HCT116 (cell line): Measurements from ENCODE around the gene FHOD3. TPM values are rescaled to one million over a fixed set of nuclear protein-coding genes. Genes with fewer than 3 reads are reported as not detected.
"Not testable (repeated sequence)": the region's sequence is repeated elsewhere in the genome, so short reads cannot be mapped to it uniquely, and the experiment has no call there.

Source experiments
- ATAC-seq: fragments of 200-7000 bp; cut with Tn5 transposase; 2 replicates; pipeline ENCODE4 v1.9.1; 2020; ENCODE audit warnings: mild to moderate bottlenecking, moderate library complexity
- BruUV-seq: library from RNA; stranded (reverse); fragments of 400-500 nt; replicated peaks from 2 replicates; lab custom pipeline; 2021; lab: Mats Ljungman, UMichigan
- CTCF ChIA-PET: fragments of 300-600 bp; sonication (Branson Sonifier 250); formaldehyde crosslinking; loops from one replicate; lab custom pipeline; 2021; ENCODE audit warnings: antibody characterized with exemption; lab: Charles Lee
- POLR2A ChIA-PET: fragments of 300-600, 350-600 bp; sonication (Branson Sonifier 250); formaldehyde crosslinking; loops from one replicate; lab custom pipeline; 2021; ENCODE audit warnings: antibody characterized with exemption; lab: Charles Lee
- RAD21 ChIA-PET, 2 experiments: fragments of 300-600 bp; sonication (Branson Sonifier 250); formaldehyde crosslinking; loops; one replicate each; lab custom pipeline; 2023; ENCODE audit warnings: low total read pairs in 2 of 2; ENCODE audit not compliant: uncharacterized antibody in 2 of 2, unreplicated experiment in 2 of 2, low non-redundant PET in 1 of 2; lab: Charles Lee
- DNase-seq: peaks from one replicate; pipeline ENCODE4 v3.0.0-alpha.2; 2010; ENCODE audit warnings: low read depth, low spot score
- H2AFZ ChIP-seq: fragments of 200-600 bp; shearing (Covaris generic), sonication (generic); 2 replicates; pipeline ENCODE4 v1.6.1; 2017; ENCODE audit warnings: low read depth, mixed run types, mixed read lengths, antibody characterized with exemption, low read length; ENCODE audit not compliant: poor library complexity, severe bottlenecking
- H3K27ac ChIP-seq: 2 replicates; pipeline ENCODE4 v1.5.1; 2012; ENCODE audit warnings: low read depth, low read length
- H3K27me3 ChIP-seq: fragments of 200-600 bp; sonication (generic); 2 replicates; pipeline ENCODE4 v1.6.1; 2016; ENCODE audit warnings: mixed run types, low read length, mixed read lengths; ENCODE audit not compliant: insufficient read depth
- H3K36me3 ChIP-seq, 2 experiments: fragments of 200-500 bp in 1 of 2; fragments of 200-600 bp in 1 of 2; sonication (Bioruptor generic) in 1 of 2; sonication (generic) in 1 of 2; 2 replicates each; pipeline versions ENCODE4 v1.5.1 to v1.6.1; 2014 to 2016; ENCODE audit warnings: low read length in 2 of 2, inconsistent platforms in 1 of 2, mixed read lengths in 1 of 2, mixed run types in 1 of 2; ENCODE audit not compliant: insufficient read depth in 2 of 2, control insufficient read depth in 1 of 2
- H3K4me1 ChIP-seq, 2 experiments: fragments of 200-600 bp in 1 of 2; sonication (generic) in 1 of 2; 2 replicates each; pipeline versions ENCODE4 v1.5.1 to v1.6.1; 2012 to 2017; ENCODE audit warnings: low read length in 2 of 2, inconsistent platforms in 1 of 2, mild to moderate bottlenecking in 1 of 2, mixed read lengths in 1 of 2, mixed run types in 1 of 2, moderate library complexity in 1 of 2; ENCODE audit not compliant: insufficient read depth in 2 of 2, control insufficient read depth in 1 of 2
- H3K4me2 ChIP-seq: fragments of 200-600 bp; sonication (generic); 2 replicates; pipeline ENCODE4 v1.6.1; 2017; ENCODE audit warnings: mixed run types, low read length, mixed read lengths
- H3K4me3 ChIP-seq, 2 experiments: fragments of 200-600 bp in 1 of 2; sonication (generic) in 1 of 2; replicated peaks in 1 of 2; 2 replicates each; pipeline ENCODE4 v1.5.1; 2011 to 2016; ENCODE audit warnings: low read length in 2 of 2, control low read depth in 1 of 2, low read depth in 1 of 2, mild to moderate bottlenecking in 1 of 2, mixed read lengths in 1 of 2, mixed run types in 1 of 2
- H3K79me2 ChIP-seq: fragments of 200-600 bp; sonication (generic); 2 replicates; pipeline ENCODE4 v1.6.1; 2017; ENCODE audit warnings: mild to moderate bottlenecking, mixed run types, low read length, moderate library complexity, mixed read lengths; ENCODE audit not compliant: insufficient read depth
- H3K9ac ChIP-seq: fragments of 200-600 bp; sonication (generic); 2 replicates; pipeline ENCODE4 v1.6.1; 2016; ENCODE audit warnings: low read length, mixed read lengths
- H3K9me2 ChIP-seq: fragments of 200-600 bp; sonication (generic), shearing (Covaris generic); 2 replicates; pipeline ENCODE4 v1.6.1; 2017; ENCODE audit warnings: mixed run types, mild to moderate bottlenecking, moderate library complexity; ENCODE audit not compliant: insufficient read depth
- H3K9me3 ChIP-seq, 2 experiments: fragments of 200-500 bp in 1 of 2; fragments of 200-600 bp in 1 of 2; sonication (Bioruptor generic) in 1 of 2; sonication (generic) in 1 of 2; 2 replicates each; pipeline ENCODE4 v1.6.1; 2014 to 2017; ENCODE audit warnings: low read length in 2 of 2, mixed read lengths in 2 of 2, inconsistent platforms in 1 of 2, low read depth in 1 of 2, mild to moderate bottlenecking in 1 of 2, mixed run types in 1 of 2, moderate library complexity in 1 of 2; ENCODE audit not compliant: control insufficient read depth in 1 of 2, insufficient read depth in 1 of 2
- H4K20me1 ChIP-seq: fragments of 200-600 bp; sonication (generic), shearing (Covaris generic); 2 replicates; pipeline ENCODE4 v1.6.1; 2017; ENCODE audit warnings: mixed run types, mild to moderate bottlenecking, moderate library complexity; ENCODE audit not compliant: insufficient read depth
- ATF3 ChIP-seq: IDR thresholded peaks from 2 replicates; pipeline ENCODE4 v1.6.1; 2012
- CBX3 ChIP-seq: IDR thresholded peaks from 2 replicates; pipeline ENCODE4 v1.6.1; 2012; ENCODE audit warnings: low read depth
- CEBPB ChIP-seq: IDR thresholded peaks from 2 replicates; pipeline ENCODE4 v1.6.1; 2012; ENCODE audit warnings: low read depth
- EGR1 ChIP-seq: IDR thresholded peaks from 2 replicates; pipeline ENCODE4 v1.6.1; 2012; ENCODE audit warnings: low read depth
- ELF1 ChIP-seq: IDR thresholded peaks from 2 replicates; pipeline ENCODE4 v1.6.1; 2012; ENCODE audit warnings: low read depth, borderline replicate concordance
- EZH2phosphoT487 ChIP-seq: fragments of 200-600 bp; IDR thresholded peaks from 2 replicates; pipeline ENCODE4 v1.6.1; 2018; ENCODE audit warnings: antibody characterized with exemption, borderline replicate concordance
- JUND ChIP-seq: IDR thresholded peaks from 2 replicates; pipeline ENCODE4 v1.6.1; 2012
- POLR2A ChIP-seq: IDR thresholded peaks from 2 replicates; pipeline ENCODE4 v1.7.0; 2011; ENCODE audit warnings: borderline replicate concordance; ENCODE audit not compliant: insufficient read depth, insufficient read length; ENCODE audit errors: extremely low read depth
- POLR2AphosphoS5 ChIP-seq: IDR thresholded peaks from 2 replicates; pipeline ENCODE4 v1.6.1; 2011; ENCODE audit warnings: mild to moderate bottlenecking, low read depth, low read length, moderate library complexity
- SIN3A ChIP-seq: IDR thresholded peaks from 2 replicates; pipeline ENCODE4 v1.6.1; 2012; ENCODE audit warnings: low read depth
- SP1 ChIP-seq: IDR thresholded peaks from 2 replicates; pipeline ENCODE4 v1.6.1; 2012; ENCODE audit warnings: low read depth
- TCF7L2 ChIP-seq: IDR thresholded peaks from 2 replicates; pipeline ENCODE4 v1.7.0; 2011; ENCODE audit warnings: borderline replicate concordance, inconsistent platforms; ENCODE audit not compliant: insufficient read depth, insufficient read length; ENCODE audit errors: extremely low read depth
- YY1 ChIP-seq: IDR thresholded peaks from 2 replicates; pipeline ENCODE4 v1.6.1; 2011; ENCODE audit warnings: low read length, low read depth, moderate library complexity, mild to moderate bottlenecking; ENCODE audit not compliant: insufficient replicate concordance; ENCODE audit errors: extremely low read depth
- ZBTB33 ChIP-seq: IDR thresholded peaks from 2 replicates; pipeline ENCODE4 v1.6.1; 2011; ENCODE audit warnings: mild to moderate bottlenecking, low read length, moderate library complexity; ENCODE audit not compliant: insufficient replicate concordance; ENCODE audit errors: extremely low read depth
- ZFX ChIP-seq: fragments of 450-650 bp; IDR thresholded peaks from 2 replicates; pipeline ENCODE4 v1.6.1; 2017
- ZNF274 ChIP-seq: fragments of 200-500 bp; sonication (Bioruptor generic); IDR thresholded peaks from 2 replicates; pipeline ENCODE4 v1.6.1; 2014; ENCODE audit warnings: mild to moderate bottlenecking, low read depth, low read length, inconsistent platforms
- intact Hi-C: fragments of 100-400 bp; cut with micrococcal nuclease; formaldehyde crosslinking; loops from 2 replicates; pipeline ENCODE4 v1.10.0; 2022
- total RNA-seq: library from RNA; stranded (reverse); gene quantifications from one replicate; pipeline ENCODE4 v1.2.1, GENCODE V29; 2021; ENCODE audit not compliant: unreplicated experiment
- TF ChIP-seq, protein P1 (sequence below): IDR thresholded peaks from 2 replicates; pipeline ENCODE4 v1.6.1; 2012

FHOD3 gene
- total RNA-seq, 1 experiment from 2014 or later = 4.0 TPM

GRCh38 chr18:36355511-36355910, 58.0 kb downstream of the FHOD3 start (continued):
- TF ChIP-seq TCF7L2 (no peak), ZFX (no peak), POLR2AphosphoS5 (no peak), YY1 (no peak)
- TF ChIP-seq, protein P1, sequence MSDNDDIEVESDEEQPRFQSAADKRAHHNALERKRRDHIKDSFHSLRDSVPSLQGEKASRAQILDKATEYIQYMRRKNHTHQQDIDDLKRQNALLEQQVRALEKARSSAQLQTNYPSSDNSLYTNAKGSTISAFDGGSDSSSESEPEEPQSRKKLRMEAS = no peak

DNA sequence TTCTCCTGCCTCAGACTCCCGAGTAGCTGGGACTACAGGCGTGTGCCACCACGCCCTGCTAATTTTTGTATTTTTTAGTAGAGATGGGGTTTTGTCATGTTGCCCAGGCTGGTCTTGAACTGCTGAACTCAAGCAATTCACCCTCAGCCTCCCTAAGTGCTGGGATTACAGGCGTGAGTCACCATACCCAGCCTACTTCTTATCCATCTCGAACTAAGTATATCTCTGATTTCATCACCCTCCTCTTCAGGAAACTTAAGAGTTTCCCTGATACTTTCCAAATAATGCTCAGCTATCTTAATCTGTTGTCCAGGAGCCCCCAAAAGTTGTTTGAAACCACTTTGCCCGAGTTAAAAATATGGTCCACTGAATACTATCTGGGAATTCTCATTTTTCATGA, 59.2 kb downstream of the FHOD3 start:
- POLR2A ChIA-PET, BruUV-seq: not testable (repeated sequence)

GRCh38 chr18:36358141-36358540, 60.6 kb downstream of the FHOD3 start:
- intact Hi-C loops = no loop called here
- no peak overlapping the region for H3K9ac ChIP-seq
- no peaks in the 10 kb centered on the region for H3K9me2 ChIP-seq
- DNase-seq (no peak), ATAC-seq (no peak)
- BruUV-seq = no TSS peak
- no peak overlapping the region for H2AFZ ChIP-seq
- H3K4me3 ChIP-seq = no peak overlapping the region
- ChIA-PET POLR2A (no interaction called here), RAD21 (no interaction called here), CTCF (no interaction called here)
- peaks cover 0 to 11% of the 10 kb centered on the region in 2 experiments; a peak in 2 of 4 replicates for H3K4me1 ChIP-seq
- H3K27me3 ChIP-seq = no peaks in the 10 kb centered on the region
- no peak overlapping the region for H3K27ac ChIP-seq
- no peaks in the 10 kb centered on the region for H3K36me3 ChIP-seq
- no peaks in the 10 kb centered on the region for H4K20me1 ChIP-seq
- H3K9me3 ChIP-seq = peaks cover 0 to 4% of the 10 kb centered on the region in 2 experiments; a peak in 1 of 4 replicates
- H3K79me2 ChIP-seq = no peaks in the 10 kb centered on the region
- no peak overlapping the region for H3K4me2 ChIP-seq
- no peak for TF ChIP-seq POLR2AphosphoS5
- no peak for TF ChIP-seq ZBTB33
- TF ChIP-seq ATF3 = no peak
- no peak for TF ChIP-seq SP1
- no peak for TF ChIP-seq EGR1
- no peak for TF ChIP-seq POLR2A
- TF ChIP-seq ELF1 = no peak
- TF ChIP-seq SIN3A = no peak
- no peak for TF ChIP-seq JUND
- no peak for TF ChIP-seq TCF7L2
- TF ChIP-seq CEBPB = no peak
- TF ChIP-seq CBX3 = no peak
- no peak for TF ChIP-seq YY1
- no peak for TF ChIP-seq EZH2phosphoT487
- no peak for TF ChIP-seq ZNF274

More for the DNA sequence above, 59.2 kb downstream of the FHOD3 start:
- H4K20me1 ChIP-seq, intact Hi-C loops, H3K27me3 ChIP-seq, H3K4me3 ChIP-seq, H3K4me2 ChIP-seq, DNase-seq, RAD21 ChIA-PET, H3K27ac ChIP-seq, H3K9me3 ChIP-seq, H3K9ac ChIP-seq, ATAC-seq, H3K79me2 ChIP-seq, H2AFZ ChIP-seq, H3K36me3 ChIP-seq, H3K9me2 ChIP-seq: not testable (repeated sequence)
- CTCF ChIA-PET = interaction anchor here (0.6 kb wide), 1 partner anchor 306 kb away, joined by 3 read pairs; no protein-coding TSS in a partner anchor
- H3K4me1 ChIP-seq = peaks cover 0 to 18% of the 10 kb centered on the region in 2 experiments; a peak in 3 of 4 replicates
